KMS-11 (cell line): Measurements from ENCODE around the gene ONECUT2.

Experiments used
- H2AFZ ChIP-seq: fragments of 200-600 bp; sonication (generic); 2 replicates; pipeline ENCODE4 v1.6.1; 2016; ENCODE audit warnings: antibody characterized with exemption, mixed run types, low read depth
- H3K27ac ChIP-seq: fragments of 200-600 bp; sonication (generic); 2 replicates; pipeline ENCODE4 v1.6.1; 2016; ENCODE audit warnings: mild to moderate bottlenecking, mixed run types
- H3K27me3 ChIP-seq: fragments of 200-600 bp; sonication (generic); 2 replicates; pipeline ENCODE4 v1.6.1; 2017; ENCODE audit warnings: mild to moderate bottlenecking, low read depth, mixed run types, moderate library complexity; ENCODE audit not compliant: insufficient read depth
- H3K36me3 ChIP-seq: fragments of 200-600 bp; sonication (generic); 2 replicates; pipeline ENCODE4 v1.6.1; 2017; ENCODE audit warnings: mild to moderate bottlenecking, mixed run types; ENCODE audit not compliant: insufficient read depth
- H3K4me1 ChIP-seq: fragments of 200-600 bp; sonication (generic); 2 replicates; pipeline ENCODE4 v1.6.1; 2016; ENCODE audit warnings: mild to moderate bottlenecking, low read depth, mixed run types; ENCODE audit not compliant: poor library complexity, severe bottlenecking
- H3K4me2 ChIP-seq: fragments of 200-600 bp; sonication (generic); 2 replicates; pipeline ENCODE4 v1.7.0; 2016; ENCODE audit warnings: mild to moderate bottlenecking, mixed run types
- H3K4me3 ChIP-seq: fragments of 200-600 bp; sonication (generic); IDR thresholded peaks from 2 replicates; pipeline ENCODE4 v1.6.1; 2017; ENCODE audit warnings: low read depth, low read length, mixed read lengths; ENCODE audit not compliant: insufficient read depth
- H3K79me2 ChIP-seq: fragments of 200-600 bp; sonication (generic); 2 replicates; pipeline ENCODE4 v1.6.1; 2016; ENCODE audit warnings: low read depth, mixed run types; ENCODE audit not compliant: insufficient read depth
- H3K9ac ChIP-seq: fragments of 200-600 bp; sonication (generic); 2 replicates; pipeline ENCODE4 v1.6.1; 2016; ENCODE audit warnings: mild to moderate bottlenecking, mixed run types
- H4K20me1 ChIP-seq: fragments of 200-600 bp; sonication (generic); 2 replicates; pipeline ENCODE4 v1.6.1; 2016; ENCODE audit warnings: mild to moderate bottlenecking, mixed run types; ENCODE audit not compliant: insufficient read depth
- CTCF ChIP-seq: fragments of 200-600 bp; sonication (generic); conservative IDR thresholded peaks from 2 replicates; pipeline ENCODE4 v1.6.1; 2017; ENCODE audit warnings: low read depth, mild to moderate bottlenecking, antibody characterized with exemption, low read length, moderate library complexity, mixed read lengths

ONECUT2 gene

GRCh38 chr18:57441071-57441794, 6.1 kb downstream of the ONECUT2 start:
- H3K27me3 ChIP-seq: no peaks in the 10 kb centered on the region
- no peak overlapping the region for H3K4me3 ChIP-seq
- no peaks in the 10 kb centered on the region; the same call in 1 of the 2 replicates for H4K20me1 ChIP-seq
- peaks cover 51% of the 10 kb centered on the region for H3K4me1 ChIP-seq
- no peak overlapping the region for H2AFZ ChIP-seq
- H3K79me2 ChIP-seq: peaks cover 81% of the 10 kb centered on the region
- TF ChIP-seq CTCF: no peak
- H3K36me3 ChIP-seq: peaks cover 8% of the 10 kb centered on the region; the same call in 1 of the 2 replicates
- no peak overlapping the region for H3K9ac ChIP-seq
- H3K27ac ChIP-seq: no peak overlapping the region
- H3K4me2 ChIP-seq: no peak overlapping the region

- Histone ChIP-seq H3K36me3 (peaks cover 8% of the 10 kb centered on the region; the same call in 1 of the 2 replicates), H4K20me1 (no peaks in the 10 kb centered on the region; the same call in 1 of the 2 replicates), H3K9ac (no peak overlapping the region), H2AFZ (no peak overlapping the region), H3K27me3 (no peaks in the 10 kb centered on the region), H3K79me2 (peaks cover 83% of the 10 kb centered on the region), H3K27ac (no peak overlapping the region), H3K4me1 (peaks cover 49% of the 10 kb centered on the region), H3K4me2 (no peak overlapping the region), H3K4me3 (no peak overlapping the region)
- no peak for TF ChIP-seq CTCF
These were observed 8.1 kb downstream of the ONECUT2 start for GRCh38 chr18:57443247-57443646.

- Histone ChIP-seq H3K4me2 (no peak overlapping the region), H3K9ac (no peak overlapping the region), H3K79me2 (peaks cover 82% of the 10 kb centered on the region), H3K27me3 (no peaks in the 10 kb centered on the region), H3K27ac (no peak overlapping the region), H4K20me1 (no peaks in the 10 kb centered on the region; the same call in 1 of the 2 replicates), H3K4me1 (peaks cover 45% of the 10 kb centered on the region), H2AFZ (no peak overlapping the region), H3K36me3 (peaks cover 8% of the 10 kb centered on the region; the same call in 1 of the 2 replicates), H3K4me3 (no peak overlapping the region)
- no peak for TF ChIP-seq CTCF
These were observed 8.5 kb downstream of the ONECUT2 start for GRCh38 chr18:57443702-57444101.

- Histone ChIP-seq H3K4me2 (no peak overlapping the region), H3K79me2 (peaks cover 80% of the 10 kb centered on the region), H3K27me3 (no peaks in the 10 kb centered on the region), H3K4me3 (no peak overlapping the region), H3K27ac (no peak overlapping the region), H3K4me1 (peaks cover 42% of the 10 kb centered on the region), H3K9ac (no peak overlapping the region), H3K36me3 (peaks cover 6% of the 10 kb centered on the region; the same call in 1 of the 2 replicates), H2AFZ (no peak overlapping the region), H4K20me1 (no peaks in the 10 kb centered on the region; the same call in 1 of the 2 replicates)
- TF ChIP-seq CTCF: no peak
These were observed 9.2 kb downstream of the ONECUT2 start for GRCh38 chr18:57444301-57444759.
